ENCODE measurements around the gene GTF2H4. TPM values are rescaled to one million over a fixed set of nuclear protein-coding genes. Genes with fewer than 3 reads are reported as not detected.

Gene GTF2H4
- total and polyA plus RNA-seq, 10 of the 15 experiments (the other 5 are each of a cell fraction or from before 2014, with no cell fraction given) = 1.1 to 43.8 (median 18.9) TPM

DNA sequence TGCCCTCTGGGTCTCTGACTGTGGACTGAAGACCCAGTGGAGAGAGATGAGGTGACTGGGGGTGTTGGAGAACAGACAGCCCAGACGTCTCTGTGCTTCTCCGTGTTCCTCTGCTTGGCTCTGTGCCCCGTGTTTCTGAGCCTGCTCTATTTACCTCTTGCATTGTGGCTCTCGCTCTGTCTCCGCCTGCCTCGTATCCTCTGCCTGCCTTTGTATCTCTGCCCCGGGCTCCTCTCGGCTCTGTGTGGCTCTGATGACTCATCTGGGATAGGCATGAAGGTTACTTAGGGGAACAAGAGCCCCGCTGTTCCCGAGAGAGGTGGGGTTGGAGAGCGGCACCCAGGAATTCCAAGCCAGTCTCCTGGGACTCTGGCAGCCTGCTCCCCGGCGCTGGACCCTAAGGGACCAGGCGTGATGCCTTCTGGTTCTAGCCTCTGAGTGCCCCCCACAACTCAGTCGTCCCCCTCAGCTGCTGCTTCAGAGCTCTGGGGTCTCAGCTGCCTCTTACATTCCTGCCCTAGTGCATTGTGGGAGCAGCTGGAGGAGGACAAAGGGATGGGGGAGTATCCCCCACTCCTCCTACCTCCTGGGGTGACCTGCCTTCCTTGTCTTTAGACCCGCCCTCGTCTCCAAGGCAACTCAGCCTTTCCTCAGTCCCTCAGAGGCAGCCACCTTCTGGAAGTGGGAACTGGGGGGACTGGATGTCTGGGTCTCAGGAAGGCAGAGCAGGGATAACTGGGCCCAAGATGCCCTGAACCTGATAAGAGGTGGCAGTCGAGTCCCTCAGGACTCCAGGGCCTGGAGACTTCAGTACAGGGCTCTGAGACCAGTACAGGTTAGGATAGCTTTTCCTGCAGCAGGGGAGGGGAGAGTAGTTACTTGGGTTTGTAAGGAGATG lies 21.8 kb upstream of the GTF2H4 start:
- intact Hi-C loops (cut with micrococcal nuclease; ENCODE audit: unreplicated experiment) = no loop called here
- FAIRE-seq = no peak
- Histone ChIP-seq H3K36me3 (ENCODE audit: control insufficient read depth in 2 of 2, insufficient read depth in 2 of 2, low read length in 1 of 2) (peaks cover 0 to 6% of the 10 kb centered on the region in 2 experiments; a peak in 2 of 4 replicates), H3K4me2 (ENCODE audit: control insufficient read depth, insufficient read depth) (peak overlapping the region; percentile 99), H3K27ac (ENCODE audit: control insufficient read depth, insufficient read depth) (no peak overlapping the region), H2AFZ (ENCODE audit: control insufficient read depth, low read depth, low read length) (no peak overlapping the region), H3K79me2 (ENCODE audit: control insufficient read depth, insufficient read depth, low read length) (peaks cover 10% of the 10 kb centered on the region), H3K4me1 (ENCODE audit: control insufficient read depth, insufficient read depth, low read length) (peaks cover 34% of the 10 kb centered on the region), H3K9me3 (replicated peaks; ENCODE audit: control insufficient read depth, insufficient read depth, low read length) (no peaks in the 10 kb centered on the region), H3K9ac (ENCODE audit: control insufficient read depth, insufficient read depth, low read length) (peak overlapping the region; percentile 37; the same call in 1 of the 2 replicates), H3K27me3 (replicated peaks in 1 of 2; ENCODE audit: control insufficient read depth in 2 of 2, insufficient read depth in 2 of 2, low read length in 1 of 2) (no peaks in the 10 kb centered on the region), H4K20me1 (ENCODE audit: control insufficient read depth, insufficient read depth) (no peaks in the 10 kb centered on the region), H3K4me3 (peak overlapping the region; percentile 75; the same call in 1 of the 2 replicates)
- ChIA-PET POLR2A (interaction anchor here (1.3 to 5.8 kb wide), 3 partner anchors 17 to 28 kb away, joined by 3 to 50 read pairs (median 4); partner anchors contain the start of gene VARS2), RAD21 (ENCODE audit: unreplicated experiment) (interaction anchor here (0.5 to 9.6 kb wide), 3 partner anchors 21 to 240 kb away, joined by 3 to 138 read pairs (median 22); partner anchors contain the start of genes GTF2H4 and VARS2), SMC1A (ENCODE audit: uncharacterized antibody, unreplicated experiment) (interaction anchor here (0.6 to 4.9 kb wide), 8 partner anchors 14 to 282 kb away, joined by 3 to 40 read pairs (median 4); partner anchors contain the start of gene VARS2), CTCF (interaction anchor here (0.8 to 6.7 kb wide), 4 partner anchors 16 to 201 kb away, joined by 3 to 71 read pairs (median 6); partner anchors contain the start of genes GTF2H4 and VARS2)
- BruUV-seq (replicated peaks) = no TSS peak
- DNase-seq (ENCODE audit: low read depth, low spot score) = no peak
- 0 out of 3 replicates have a peak, but pooled peaks have one; percentile 1 for ATAC-seq
- 51% methylated on average over 18 of the region's 18 CpGs for WGBS (ENCODE audit: insufficient coverage, insufficient replicate concordance, low lambda C conversion rate, missing lambda C conversion rate)
- TF ChIP-seq IKZF1 (conservative IDR thresholded peaks at IDR 0.05) (peak; percentile 18; the same call in 1 of the 2 replicates), BCL11A (IDR thresholded peaks at IDR 0.05; ENCODE audit: low read depth, low read length) (no peak)
- in situ Hi-C loops (cut with MboI) = no loop called here

DNA sequence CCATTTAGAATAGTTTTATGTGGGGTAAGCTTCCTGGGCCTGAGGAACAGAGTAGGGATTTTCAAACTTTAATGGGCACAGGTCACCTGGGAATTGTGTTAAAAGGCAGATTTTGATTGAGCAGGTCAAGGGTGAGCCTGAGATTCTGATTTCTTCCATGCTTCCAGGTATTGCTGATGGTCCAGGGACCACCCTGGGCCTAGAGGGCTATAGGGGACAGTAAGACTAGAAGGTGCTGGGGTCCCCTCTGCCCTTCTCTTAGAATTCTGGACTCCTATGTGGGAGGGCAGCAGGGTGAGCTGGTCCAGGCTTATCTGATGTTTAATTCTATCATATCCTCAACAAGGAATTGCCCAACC lies 21.1 kb upstream of the GTF2H4 start:
- ATAC-seq (no peak), FAIRE-seq (no peak), DNase-seq (ENCODE audit: low read depth, low spot score) (no peak)
- H3K9me3 ChIP-seq (replicated peaks; ENCODE audit: control insufficient read depth, insufficient read depth, low read length) = no peaks in the 10 kb centered on the region
- peaks cover 0 to 6% of the 10 kb centered on the region in 2 experiments; a peak in 3 of 4 replicates for H3K36me3 ChIP-seq (ENCODE audit: control insufficient read depth in 2 of 2, insufficient read depth in 2 of 2, low read length in 1 of 2)
- no peak overlapping the region for H3K27ac ChIP-seq (ENCODE audit: control insufficient read depth, insufficient read depth)
- H3K79me2 ChIP-seq (ENCODE audit: control insufficient read depth, insufficient read depth, low read length) = peaks cover 10% of the 10 kb centered on the region
- no peak overlapping the region for H3K4me3 ChIP-seq
- TF ChIP-seq ASH2L (IDR thresholded peaks at IDR 0.05; ENCODE audit: borderline replicate concordance, low read depth) = no peak
- TF ChIP-seq, protein P1, sequence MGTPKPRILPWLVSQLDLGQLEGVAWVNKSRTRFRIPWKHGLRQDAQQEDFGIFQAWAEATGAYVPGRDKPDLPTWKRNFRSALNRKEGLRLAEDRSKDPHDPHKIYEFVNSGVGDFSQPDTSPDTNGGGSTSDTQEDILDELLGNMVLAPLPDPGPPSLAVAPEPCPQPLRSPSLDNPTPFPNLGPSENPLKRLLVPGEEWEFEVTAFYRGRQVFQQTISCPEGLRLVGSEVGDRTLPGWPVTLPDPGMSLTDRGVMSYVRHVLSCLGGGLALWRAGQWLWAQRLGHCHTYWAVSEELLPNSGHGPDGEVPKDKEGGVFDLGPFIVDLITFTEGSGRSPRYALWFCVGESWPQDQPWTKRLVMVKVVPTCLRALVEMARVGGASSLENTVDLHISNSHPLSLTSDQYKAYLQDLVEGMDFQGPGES (IDR thresholded peaks at IDR 0.05) = no peak
- TF ChIP-seq, protein P2, sequence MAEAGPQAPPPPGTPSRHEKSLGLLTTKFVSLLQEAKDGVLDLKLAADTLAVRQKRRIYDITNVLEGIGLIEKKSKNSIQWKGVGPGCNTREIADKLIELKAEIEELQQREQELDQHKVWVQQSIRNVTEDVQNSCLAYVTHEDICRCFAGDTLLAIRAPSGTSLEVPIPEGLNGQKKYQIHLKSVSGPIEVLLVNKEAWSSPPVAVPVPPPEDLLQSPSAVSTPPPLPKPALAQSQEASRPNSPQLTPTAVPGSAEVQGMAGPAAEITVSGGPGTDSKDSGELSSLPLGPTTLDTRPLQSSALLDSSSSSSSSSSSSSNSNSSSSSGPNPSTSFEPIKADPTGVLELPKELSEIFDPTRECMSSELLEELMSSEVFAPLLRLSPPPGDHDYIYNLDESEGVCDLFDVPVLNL (IDR thresholded peaks at IDR 0.05; ENCODE audit: low read depth, low read length) = no peak
- ChIA-PET POLR2A (interaction anchor here (1.3 kb wide), 1 partner anchor 23 kb away, joined by 3 read pairs; no protein-coding TSS in a partner anchor), RAD21 (ENCODE audit: unreplicated experiment) (interaction anchor here (0.5 to 9.6 kb wide), 2 partner anchors 27 to 239 kb away, joined by 3 to 138 read pairs; partner anchors contain the start of gene VARS2), CTCF (interaction anchor here (0.8 to 6.7 kb wide), 3 partner anchors 15 to 165 kb away, joined by 3 to 71 read pairs (median 7); partner anchors contain the start of gene VARS2), SMC1A (ENCODE audit: uncharacterized antibody, unreplicated experiment) (interaction anchor here (0.6 to 4.9 kb wide), 4 partner anchors 14 to 283 kb away, joined by 3 to 40 read pairs (median 4); partner anchors contain the start of gene VARS2)
- no peaks in the 10 kb centered on the region for H4K20me1 ChIP-seq (ENCODE audit: control insufficient read depth, insufficient read depth)
- in situ Hi-C loops (cut with MboI) (no loop called here), intact Hi-C loops (cut with micrococcal nuclease; ENCODE audit: unreplicated experiment) (no loop called here)
- no peak overlapping the region for H2AFZ ChIP-seq (ENCODE audit: control insufficient read depth, low read depth, low read length)
- H3K4me1 ChIP-seq (ENCODE audit: control insufficient read depth, insufficient read depth, low read length) = peaks cover 34% of the 10 kb centered on the region
- H3K4me2 ChIP-seq (ENCODE audit: control insufficient read depth, insufficient read depth) = peak overlapping the region; percentile 99; the same call in 1 of the 2 replicates
- no peaks in the 10 kb centered on the region for H3K27me3 ChIP-seq (replicated peaks in 1 of 2; ENCODE audit: control insufficient read depth in 2 of 2, insufficient read depth in 2 of 2, low read length in 1 of 2)
- no TSS peak for BruUV-seq (replicated peaks)
- H3K9ac ChIP-seq (ENCODE audit: control insufficient read depth, insufficient read depth, low read length) = 0 out of 2 replicates have a peak overlapping the region, but pooled peaks have one; percentile 2
